Right renal cortex interstitium (tissue), 3 donors: Measurements from ENCODE around the gene GSX2. TPM values are rescaled to one million over a fixed set of nuclear protein-coding genes. Genes with fewer than 3 reads are reported as not detected.

Source experiments
- DNase-seq, 3 donors: peaks; one replicate each; pipeline ENCODE4 v3.0.0-alpha.2; 2013; ENCODE audit warnings: low read depth in 3 of 3, low spot score in 2 of 3
- polyA plus RNA-seq, 3 donors: library from polyadenylated mRNA; unstranded; fragments of 120-200 nt; gene quantifications; one replicate each; pipeline ENCODE4 v1.2.1, GENCODE V29; 2013; ENCODE audit not compliant: insufficient read length in 3 of 3

The GSX2 gene
- polyA plus RNA-seq, 3 donors: not detected

DNA sequence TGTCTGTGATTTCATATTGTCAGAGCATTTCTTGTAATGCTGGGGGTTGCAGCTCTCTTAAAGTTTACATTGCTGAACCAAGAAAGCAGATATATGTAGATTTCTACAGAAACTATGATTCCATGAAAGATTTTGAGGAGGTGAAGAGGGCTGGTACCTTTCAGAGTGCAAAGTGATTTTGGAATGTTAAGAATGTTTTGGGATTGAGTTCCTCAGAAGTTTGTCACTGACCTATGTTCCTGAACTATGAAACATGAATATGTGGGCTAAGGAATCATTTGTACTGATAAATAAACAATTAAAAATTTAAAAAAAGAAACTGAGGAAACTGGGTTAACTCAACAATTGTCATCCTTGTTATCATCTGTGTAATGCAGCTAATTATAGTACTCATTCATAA lies 23.3 kb upstream of the GSX2 start:
- no peak for DNase-seq

DNA sequence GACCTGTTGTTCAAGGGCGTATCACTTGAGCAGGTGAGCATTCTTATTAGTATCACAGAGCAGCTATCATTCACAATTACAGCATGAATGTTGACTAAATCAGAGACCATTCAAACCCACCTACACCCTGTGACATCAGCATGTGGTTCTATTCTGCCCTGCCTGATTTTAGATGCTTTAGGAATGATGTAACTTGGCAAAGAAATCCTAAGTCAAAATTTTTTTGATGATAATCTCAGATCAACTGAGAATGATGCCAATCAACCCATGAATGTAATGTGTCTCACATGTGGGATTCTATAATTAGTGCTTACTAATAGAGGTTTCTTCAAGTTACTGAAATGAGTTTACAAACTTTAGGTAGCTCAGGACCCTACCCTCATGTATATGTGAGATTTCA lies 22.2 kb upstream of the GSX2 start:
- DNase-seq: no peak

DNA sequence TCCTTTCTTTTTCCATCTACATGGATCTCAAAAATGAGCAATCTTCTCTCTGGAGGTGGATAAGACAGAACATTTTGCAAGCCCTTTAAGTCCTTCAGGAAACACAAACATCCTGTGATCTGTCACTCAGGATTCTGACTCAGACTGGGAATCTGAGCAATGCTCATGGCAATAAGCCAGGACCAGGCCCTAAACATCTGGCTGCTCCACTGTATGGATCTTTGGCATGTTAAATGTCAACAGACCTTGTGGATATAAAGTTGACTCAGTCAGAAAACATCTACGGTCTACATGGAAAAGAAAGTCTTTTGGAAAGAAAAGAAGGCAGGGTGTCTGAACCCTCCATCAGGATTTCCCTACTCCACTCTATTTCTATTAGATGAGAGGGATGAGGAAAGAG lies 17.8 kb upstream of the GSX2 start:
- no peak for DNase-seq

DNA sequence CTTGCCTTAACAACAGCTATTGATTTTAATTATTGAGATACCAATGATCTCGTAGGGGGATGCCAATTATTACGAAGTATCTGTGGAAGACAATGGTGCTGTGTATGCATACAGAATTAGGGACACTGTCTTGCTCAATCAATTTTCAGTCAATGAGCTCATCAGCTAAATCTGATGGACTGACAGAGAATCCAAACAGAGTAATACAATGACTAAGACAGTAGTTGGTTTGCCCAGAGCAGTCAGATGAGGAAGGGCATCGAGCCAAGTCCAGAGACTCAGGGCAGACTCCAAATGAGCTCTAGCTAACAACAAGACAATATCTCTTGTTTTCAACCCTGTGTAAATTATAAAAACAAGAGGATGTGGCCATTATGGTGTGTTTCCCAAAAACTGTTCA lies 14.7 kb upstream of the GSX2 start:
- DNase-seq: no peak

GRCh38 chr4:54089875-54090274 lies 10.1 kb upstream of the GSX2 start:
- no peak for DNase-seq

GRCh38 chr4:54090404-54090803 lies 9.6 kb upstream of the GSX2 start:
- no peak for DNase-seq

DNA sequence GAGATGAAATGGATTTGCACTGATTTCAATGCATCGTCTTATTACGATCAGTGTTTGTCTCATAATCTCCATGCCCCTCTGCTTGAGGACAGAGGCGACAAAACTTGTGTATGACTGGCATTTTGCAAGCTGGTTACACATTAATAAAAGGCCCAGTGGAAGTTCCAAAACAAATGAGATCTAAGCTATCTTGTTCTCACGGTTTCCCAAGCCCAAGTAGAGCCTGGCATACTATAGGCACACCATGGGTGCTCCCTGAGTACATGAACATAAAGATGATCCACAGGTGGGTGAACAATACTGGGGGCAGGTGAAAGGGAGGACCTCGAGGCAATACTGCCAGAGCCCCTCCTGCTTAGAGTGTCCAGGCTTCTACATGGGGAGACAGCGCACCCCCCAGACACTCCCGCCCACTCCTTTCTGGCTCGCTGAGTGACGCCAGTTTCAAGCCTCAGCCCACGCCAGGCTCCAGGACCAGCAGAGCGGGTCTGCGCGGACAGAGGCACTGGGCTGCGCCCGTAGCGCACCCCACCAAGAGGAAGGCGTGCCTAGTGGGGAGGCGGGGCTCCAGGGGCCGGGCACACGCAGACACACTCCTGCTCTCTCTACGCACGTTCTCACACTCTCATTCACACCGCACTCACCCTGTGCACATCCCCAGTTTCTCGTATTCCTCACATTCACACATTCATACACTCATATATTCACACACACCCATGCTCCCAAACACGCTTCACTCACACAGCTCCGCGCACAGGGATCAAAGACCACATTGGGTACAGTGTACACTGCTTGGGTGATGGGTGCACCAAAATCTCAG lies 8.9 kb upstream of the GSX2 start:
- no peak for DNase-seq

GRCh38 chr4:54091637-54092404 lies 8.1 kb upstream of the GSX2 start:
- DNase-seq: peak in 1 of 3 donors; percentile 53

DNA sequence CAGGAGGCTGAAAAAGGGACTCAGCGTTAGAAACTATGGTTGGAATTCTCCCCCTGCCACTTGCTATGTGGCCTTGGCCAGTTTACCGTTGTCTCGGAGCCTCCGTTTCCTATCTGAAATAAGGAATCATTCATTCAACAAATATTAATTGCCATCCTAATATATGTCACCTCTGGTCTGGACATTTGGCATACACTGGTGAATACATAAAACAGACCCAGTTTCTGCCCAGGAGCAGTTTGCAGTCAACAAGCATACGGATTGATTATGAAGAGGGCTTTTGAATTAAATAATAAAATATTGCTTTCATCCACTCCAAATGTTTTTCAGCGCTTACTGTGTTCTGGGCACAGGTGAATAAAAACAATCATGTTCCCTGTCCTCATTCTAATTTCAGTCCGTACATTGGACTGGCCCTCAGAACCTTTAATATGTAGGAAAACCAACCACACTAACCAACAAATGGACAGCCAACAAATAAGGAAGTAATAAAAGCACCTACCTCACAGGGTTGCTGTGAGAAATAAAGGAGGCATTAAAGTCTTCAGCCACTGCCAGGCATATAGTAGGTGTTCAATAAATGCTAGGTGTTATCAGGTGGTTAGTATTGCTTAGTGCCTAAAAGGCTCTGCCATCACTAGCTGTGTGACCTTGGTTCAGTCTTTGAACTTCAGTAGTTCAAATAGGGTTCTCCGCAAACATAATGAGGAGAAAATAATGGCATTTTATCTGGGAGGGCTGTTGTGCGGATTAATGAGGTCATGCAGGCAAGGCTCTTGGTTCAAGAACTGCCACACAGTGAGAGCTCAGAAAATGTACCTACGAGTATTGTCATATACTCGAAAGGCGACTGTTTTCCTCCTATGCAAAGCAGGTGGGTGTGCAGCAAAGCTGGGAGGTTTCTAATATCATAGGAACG lies 7.3 kb upstream of the GSX2 start:
- no peak for DNase-seq

DNA sequence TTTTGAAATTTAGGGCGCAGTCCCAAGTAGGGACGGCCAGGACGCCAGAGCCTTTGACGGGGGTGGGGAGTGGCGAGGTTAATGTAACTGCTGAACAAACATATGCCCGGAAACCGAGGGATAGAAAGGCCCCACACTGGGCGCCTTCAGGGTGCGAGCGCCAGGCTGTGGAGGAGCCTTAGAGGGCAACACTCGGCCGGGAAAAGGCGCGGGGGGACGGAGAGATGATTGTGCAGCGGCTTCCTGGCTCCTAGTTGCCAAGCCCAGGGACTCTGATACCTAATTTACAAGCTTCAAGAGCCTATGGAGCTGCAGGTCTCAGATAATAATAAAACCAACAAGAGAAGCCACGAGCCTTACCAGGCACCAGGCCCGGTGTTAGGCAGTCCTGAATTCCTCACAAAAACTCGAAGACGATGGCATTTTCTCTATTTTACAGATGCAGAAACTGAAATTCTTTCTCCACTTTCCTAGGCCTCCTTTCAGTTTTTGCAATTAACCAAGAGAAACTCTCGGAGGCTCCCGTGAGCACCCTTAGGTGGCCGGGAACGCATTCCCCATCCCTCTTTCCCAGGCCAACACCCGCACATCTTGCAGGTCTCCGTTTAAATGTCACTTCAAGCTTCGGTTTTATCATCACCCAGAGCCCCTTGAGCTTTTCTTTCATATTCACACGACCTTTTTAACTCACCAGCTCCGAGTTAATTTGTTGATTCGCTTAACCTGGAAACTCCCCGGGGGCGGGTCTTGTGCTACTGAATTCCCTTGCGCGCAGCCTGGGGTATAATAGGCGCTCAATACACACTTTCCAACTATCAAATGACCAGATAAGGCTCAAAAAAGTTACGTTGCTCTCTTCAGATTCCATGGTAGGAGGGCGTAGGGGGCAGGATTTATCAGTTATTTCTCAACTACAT lies 6.4 kb upstream of the GSX2 start:
- no peak for DNase-seq

DNA sequence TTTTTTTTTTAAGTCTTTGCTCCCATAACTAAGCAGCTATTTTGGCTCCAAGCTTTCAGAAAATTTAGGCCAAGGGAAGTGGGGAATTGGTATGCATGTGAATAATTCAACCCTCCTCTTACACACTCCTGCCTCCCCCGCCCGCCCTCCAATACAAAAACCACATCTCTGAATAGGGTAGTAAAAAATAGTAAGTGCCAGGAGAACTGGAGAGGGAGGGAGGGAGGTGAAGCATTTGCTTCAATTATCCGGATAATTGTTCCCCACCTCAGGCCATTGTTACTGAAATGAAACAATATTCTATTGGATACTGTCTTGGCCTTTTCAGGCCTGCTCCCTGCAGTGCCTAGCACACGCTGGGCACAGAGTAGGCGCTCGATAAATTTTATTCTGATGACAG lies 5.5 kb upstream of the GSX2 start:
- DNase-seq: no peak

DNA sequence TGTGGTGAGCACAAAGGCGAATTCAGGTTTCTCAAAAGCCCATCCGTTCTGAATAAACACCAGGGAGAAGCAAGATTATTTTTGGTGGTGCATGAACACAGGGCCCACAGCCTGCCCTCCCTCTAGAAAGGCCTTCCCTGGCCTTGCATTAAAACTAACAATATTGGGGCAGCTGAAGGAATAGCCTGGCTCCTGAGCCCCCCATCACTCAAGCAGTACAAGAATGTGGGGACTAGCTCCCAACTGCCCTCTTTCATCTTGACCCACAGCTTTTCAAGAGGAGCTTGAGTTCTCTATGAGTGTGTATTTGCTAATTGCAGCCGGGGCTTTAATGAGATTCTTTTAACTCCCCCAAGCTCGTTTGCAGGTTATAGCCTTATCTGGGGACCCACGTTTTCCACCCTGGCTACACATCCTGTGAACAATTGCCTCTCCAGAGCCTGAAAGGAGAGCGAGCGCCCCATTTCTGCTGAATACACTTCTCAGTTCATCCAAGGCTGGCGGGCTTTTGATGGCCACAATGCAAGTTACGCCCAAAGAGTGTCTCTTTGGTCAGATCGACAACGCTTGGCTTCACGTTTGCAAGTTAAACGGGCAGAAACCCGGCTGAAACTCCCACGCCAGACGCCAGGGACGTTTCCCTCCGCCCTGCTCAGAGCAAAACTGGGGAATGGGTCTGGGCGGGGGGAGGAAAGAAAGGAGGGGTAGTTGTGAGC lies 4.7 kb upstream of the GSX2 start:
- DNase-seq: no peak

DNA sequence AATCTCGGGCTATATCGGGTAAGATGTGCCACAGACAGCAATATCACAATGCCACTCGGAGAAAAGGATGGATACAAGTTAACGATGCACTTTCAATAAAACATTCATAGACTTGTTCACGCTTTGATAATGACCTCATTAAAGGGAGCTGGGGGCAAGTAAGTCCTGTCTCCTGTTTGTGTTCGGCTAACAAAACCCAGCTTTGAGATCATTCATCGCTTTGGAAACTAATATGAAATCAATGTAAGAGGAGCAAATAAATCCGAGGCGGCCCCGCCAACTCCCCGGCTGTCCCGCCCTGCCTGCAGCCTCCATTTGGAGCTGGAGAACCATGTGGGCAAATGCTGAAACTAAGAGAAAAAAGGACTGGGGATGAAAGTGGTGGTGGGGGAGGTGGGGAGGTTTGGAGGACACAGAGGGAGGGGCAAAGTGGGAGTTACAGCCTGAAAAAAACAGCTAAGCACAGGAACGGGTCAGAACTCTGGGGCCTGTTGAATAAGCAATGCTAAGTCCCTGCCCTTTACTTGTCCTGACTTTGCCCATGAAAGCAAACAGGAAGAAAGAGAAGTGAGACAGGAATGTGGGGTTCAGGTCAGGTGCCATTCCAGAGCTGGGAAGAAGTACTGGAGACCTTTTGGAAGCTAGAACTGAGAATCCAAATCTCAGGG lies 3.5 kb upstream of the GSX2 start:
- no peak for DNase-seq

GRCh38 chr4:54097152-54097551 lies 2.8 kb upstream of the GSX2 start:
- no peak for DNase-seq

GRCh38 chr4:54098375-54098774 lies 1.6 kb upstream of the GSX2 start:
- DNase-seq: no peak

DNA sequence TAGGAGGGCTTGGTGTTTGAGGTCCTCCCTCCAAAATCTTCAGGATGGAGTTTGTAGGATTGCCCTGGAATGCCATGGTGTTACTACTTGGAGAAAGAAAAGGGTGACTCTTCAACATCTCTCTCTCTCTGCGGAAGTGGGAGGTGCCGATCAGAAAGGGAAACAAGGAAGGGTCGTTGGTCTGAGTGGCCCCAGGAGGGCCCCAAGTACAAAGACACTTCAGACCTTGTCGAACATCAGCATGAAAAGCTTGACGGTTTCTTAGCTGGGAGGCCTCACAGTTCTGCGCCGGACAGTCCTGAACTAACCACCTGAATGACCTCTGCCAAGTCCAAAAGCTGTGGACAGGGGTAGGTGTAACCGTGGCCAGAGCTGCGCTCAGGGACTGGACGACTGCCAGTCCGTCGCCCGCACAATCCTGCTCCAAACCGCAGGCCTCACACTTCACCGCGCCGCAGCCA lies 646 bp upstream of the GSX2 start:
- DNase-seq: no peak

GRCh38 chr4:54100595-54101189 lies 729 bp downstream of the GSX2 start:
- DNase-seq: no peak
